GM12878 (cell line): ENCODE results near the gene MAGI1. TPM values are rescaled to one million over a fixed set of nuclear protein-coding genes. Genes with fewer than 3 reads are reported as not detected.

Experiments used
- ATAC-seq: fragments of 200-7000 bp; cut with Tn5 transposase; 3 replicates; pipeline ENCODE4 v1.9.1; 2020; ENCODE audit warnings: mild to moderate bottlenecking, moderate library complexity
- BruUV-seq: library from RNA; stranded (reverse); fragments of 400-500 nt; replicated peaks from 2 replicates; lab custom pipeline; 2021; lab: Mats Ljungman, UMichigan
- CTCF ChIA-PET: fragments of 300-600 bp; sonication (Branson Sonifier 250); formaldehyde crosslinking; extraction: SDS; loops from one replicate; lab custom pipeline; 2021; ENCODE audit warnings: inconsistent platforms; lab: Yijun Ruan, JAX
- POLR2A ChIA-PET: fragments of 350-600 bp; formaldehyde crosslinking; extraction: SDS; loops from one replicate; lab custom pipeline; 2021; ENCODE audit warnings: inconsistent platforms; lab: Charles Lee
- RAD21 ChIA-PET: fragments of 300-600 bp; sonication (Branson Sonifier 250); formaldehyde crosslinking; loops from one replicate; lab custom pipeline; 2023; ENCODE audit warnings: antibody characterized with exemption; ENCODE audit not compliant: unreplicated experiment; lab: Charles Lee
- SMC1A ChIA-PET: fragments of 300-600 bp; sonication (Branson Sonifier 250); formaldehyde crosslinking; loops from one replicate; lab custom pipeline; 2023; ENCODE audit not compliant: unreplicated experiment, uncharacterized antibody; lab: Charles Lee
- DNase-seq: peaks from one replicate; pipeline ENCODE4 v3.0.0-alpha.2; 2011; ENCODE audit warnings: low read depth, low spot score
- FAIRE-seq: peaks from 3 replicates; lab custom pipeline; 2011; peaks lifted over from hg19 to GRCh38; lab: Jason Lieb, UNC
- H2AFZ ChIP-seq: 2 replicates; pipeline ENCODE4 v1.6.0; 2011; ENCODE audit warnings: low read depth, low read length, control low read depth; ENCODE audit not compliant: control insufficient read depth
- H3K27ac ChIP-seq: 2 replicates; pipeline ENCODE4 v1.5.1; 2011; ENCODE audit warnings: control low read depth; ENCODE audit not compliant: control insufficient read depth, insufficient read depth
- H3K27me3 ChIP-seq, 2 experiments: replicated peaks in 1 of 2; 2 replicates each; pipeline versions ENCODE4 v1.6.0 to v1.6.1; 2011; ENCODE audit warnings: low read length in 1 of 2; ENCODE audit not compliant: control insufficient read depth in 2 of 2, insufficient read depth in 2 of 2
- H3K36me3 ChIP-seq, 2 experiments: 2 replicates each; pipeline ENCODE4 v1.5.1; 2011; ENCODE audit warnings: low read length in 1 of 2; ENCODE audit not compliant: control insufficient read depth in 2 of 2, insufficient read depth in 2 of 2
- H3K4me1 ChIP-seq: 2 replicates; pipeline ENCODE4 v1.6.1; 2011; ENCODE audit warnings: mild to moderate bottlenecking, low read length, moderate library complexity, mixed read lengths; ENCODE audit not compliant: control insufficient read depth, insufficient read depth
- H3K4me2 ChIP-seq: 2 replicates; pipeline ENCODE4 v1.6.0; 2011; ENCODE audit warnings: control low read depth; ENCODE audit not compliant: control insufficient read depth, insufficient read depth
- H3K4me3 ChIP-seq: fragments of 200-600 bp; sonication (generic); 2 replicates; pipeline ENCODE4 v1.5.1; 2016
- H3K79me2 ChIP-seq: 2 replicates; pipeline ENCODE4 v1.6.0; 2011; ENCODE audit warnings: low read length; ENCODE audit not compliant: control insufficient read depth, insufficient read depth
- H3K9ac ChIP-seq: 2 replicates; pipeline ENCODE4 v1.8.0; 2011; ENCODE audit warnings: low read length, control low read depth, mixed read lengths; ENCODE audit not compliant: control insufficient read depth, insufficient read depth
- H3K9me3 ChIP-seq: replicated peaks from 3 replicates; pipeline ENCODE4 v1.5.1; 2011; ENCODE audit warnings: mild to moderate bottlenecking, low read length; ENCODE audit not compliant: control insufficient read depth, insufficient read depth
- H4K20me1 ChIP-seq: 2 replicates; pipeline ENCODE4 v1.6.0; 2011; ENCODE audit not compliant: control insufficient read depth, insufficient read depth
- ATF7 ChIP-seq: fragments of 450-650 bp; IDR thresholded peaks from 2 replicates; pipeline ENCODE4 v1.6.1; 2016; ENCODE audit warnings: low read depth, mild to moderate bottlenecking
- ELK1 ChIP-seq: IDR thresholded peaks from 2 replicates; pipeline ENCODE4 v1.6.1; 2012; ENCODE audit warnings: low read depth, low read length, improper control_type of control experiment
- HDGF ChIP-seq: fragments of 450-650 bp; IDR thresholded peaks from 2 replicates; pipeline ENCODE4 v1.6.1; 2016; ENCODE audit warnings: antibody characterized with exemption
- KDM1A ChIP-seq: fragments of 200-600 bp; sonication (generic); IDR thresholded peaks from 2 replicates; pipeline ENCODE4 v1.6.1; 2016; ENCODE audit warnings: borderline replicate concordance
- MAX ChIP-seq: IDR thresholded peaks from 2 replicates; pipeline ENCODE4 v1.6.1; 2012; ENCODE audit warnings: low read depth, low read length, improper control_type of control experiment
- MTA3 ChIP-seq: IDR thresholded peaks from 2 replicates; pipeline ENCODE4 v1.6.1; 2012; ENCODE audit warnings: low read length, inconsistent platforms, borderline replicate concordance
- MXI1 ChIP-seq: fragments of 150-350 bp; IDR thresholded peaks from 2 replicates; pipeline ENCODE4 v1.6.1; 2011; ENCODE audit warnings: low read depth, mild to moderate bottlenecking, inconsistent platforms, low read length, improper control_type of control experiment
- NFYA ChIP-seq: IDR thresholded peaks from 2 replicates; pipeline ENCODE4 v1.6.1; 2011; ENCODE audit warnings: low read depth, mild to moderate bottlenecking, low read length, improper control_type of control experiment, borderline replicate concordance
- NKRF ChIP-seq: fragments of 450-650 bp; conservative IDR thresholded peaks from 2 replicates; pipeline ENCODE4 v1.6.1; 2017; ENCODE audit warnings: mild to moderate bottlenecking, moderate library complexity
- PBX3 ChIP-seq: IDR thresholded peaks from 2 replicates; pipeline ENCODE4 v1.6.1; 2011; ENCODE audit warnings: mild to moderate bottlenecking, low read depth, low read length, moderate library complexity; ENCODE audit not compliant: insufficient replicate concordance
- POLR2AphosphoS5 ChIP-seq: IDR thresholded peaks from 2 replicates; pipeline ENCODE4 v1.6.1; 2011; ENCODE audit warnings: mild to moderate bottlenecking, low read length, inconsistent platforms
- PRDM15 ChIP-seq: fragments of 450-650 bp; formaldehyde crosslinking; IDR thresholded peaks from 2 replicates; pipeline ENCODE4 v1.4.0; 2020; ENCODE audit warnings: mild to moderate bottlenecking, moderate library complexity
- RB1 ChIP-seq: fragments of 450-650 bp; formaldehyde crosslinking; IDR thresholded peaks from 2 replicates; pipeline ENCODE4 v1.6.1; 2017; ENCODE audit warnings: mild to moderate bottlenecking, borderline replicate concordance
- SRF ChIP-seq, 2 experiments: IDR thresholded peaks; 2 replicates each; pipeline ENCODE4 v1.6.1; 2011; ENCODE audit warnings: low read depth in 2 of 2, low read length in 2 of 2, mild to moderate bottlenecking in 1 of 2, moderate library complexity in 1 of 2
- TCF12 ChIP-seq: IDR thresholded peaks from 2 replicates; pipeline ENCODE4 v1.6.1; 2011; ENCODE audit warnings: low read depth, mild to moderate bottlenecking, low read length
- USF1 ChIP-seq: IDR thresholded peaks from 2 replicates; pipeline ENCODE4 v1.6.1; 2011; ENCODE audit warnings: borderline replicate concordance, low read depth, mild to moderate bottlenecking, moderate library complexity, mixed read lengths, low read length; ENCODE audit not compliant: insufficient read depth; ENCODE audit errors: extremely low read length
- WGBS: methylation state at CpG from one replicate; pipeline ENCODE4 v1.1.6; 2016; ENCODE audit warnings: low lambda C conversion rate; ENCODE audit not compliant: insufficient replicate concordance, insufficient coverage; ENCODE audit errors: missing lambda C conversion rate; 5-methylcytosine and 5-hydroxymethylcytosine counted together
- in situ Hi-C: fragments of 300-500 bp; cut with MboI; formaldehyde crosslinking; loops from 9 replicates; pipeline ENCODE4 v1.14.3; 2018; ENCODE audit warnings: mixed read lengths
- intact Hi-C: fragments of 100-400 bp; cut with micrococcal nuclease; formaldehyde crosslinking; loops from one replicate; pipeline ENCODE4 v1.14.2; 2022; ENCODE audit not compliant: unreplicated experiment
- polyA plus RNA-seq, 11 experiments: library from polyadenylated mRNA; depleted of rRNA in 4 of 11; unstranded in 6 of 11; stranded (reverse) in 5 of 11; fragments of >200 nt; fragmentation: Nextera tagmentation in 4 of 11; fragmentation: Illumina TruSeq in 1 of 11; extraction: Ambion mirVana in 4 of 11; extraction: Trizol in 1 of 11; gene quantifications; 1 replicate in 1 of 11; 2 replicates in 10 of 11; pipeline versions ENCODE4 v1.2.1 to v1.2.3, GENCODE V29; 2011 to 2016; ENCODE audit warnings: inconsistent platforms in 2 of 11, missing spikeins in 2 of 11, low read depth in 1 of 11
- total RNA-seq, 4 experiments: library from RNA; depleted of rRNA in 3 of 4; stranded (reverse); fragments of >200 nt in 3 of 4; fragmentation: Illumina TruSeq in 1 of 4; extraction: Trizol in 1 of 4; gene quantifications; 2 replicates each; pipeline versions ENCODE4 v1.2.1 to v1.2.3, GENCODE V29; 2013 to 2021

Gene MAGI1
- total and polyA plus RNA-seq, 10 of the 15 experiments (the other 5 are each of a cell fraction or from before 2014, with no cell fraction given), result 0.02 to 3.3 (median 0.29) TPM; not detected in 1

GRCh38 chr3:65659396-65659795 is 379.3 kb downstream of the MAGI1 start:
- BruUV-seq, result no TSS peak
- 31% methylated on average over 6 of the region's 6 CpGs for WGBS
- DNase-seq, result no peak
- ChIA-PET SMC1A (no interaction called here), RAD21 (no interaction called here), POLR2A (no interaction called here), CTCF (no interaction called here)
- in situ Hi-C loops, result no loop called here
- H2AFZ ChIP-seq, result no peak overlapping the region
- no peak overlapping the region for H3K4me2 ChIP-seq
- intact Hi-C loops, result no loop called here
- no peaks in the 10 kb centered on the region for H3K4me1 ChIP-seq
- no peak overlapping the region for H3K9ac ChIP-seq
- no peaks in the 10 kb centered on the region for H3K79me2 ChIP-seq
- H3K36me3 ChIP-seq, result no peaks in the 10 kb centered on the region
- no peak overlapping the region for H3K4me3 ChIP-seq
- no peaks in the 10 kb centered on the region for H3K27me3 ChIP-seq
- ATAC-seq, result no peak
- no peaks in the 10 kb centered on the region for H4K20me1 ChIP-seq
- H3K27ac ChIP-seq, result no peak overlapping the region
- FAIRE-seq, result no peak
- H3K9me3 ChIP-seq, result no peaks in the 10 kb centered on the region
- TF ChIP-seq MAX (no peak), USF1 (no peak), PBX3 (no peak), POLR2AphosphoS5 (no peak), MXI1 (no peak), HDGF (no peak), NKRF (no peak), SRF (IDR thresholded peaks at IDR 0.05; ENCODE audit: low read depth in 2 of 2, low read length in 2 of 2) (no peak), PRDM15 (no peak), NFYA (no peak), KDM1A (no peak), TCF12 (no peak), ATF7 (no peak), RB1 (no peak), MTA3 (no peak), ELK1 (no peak)
